ENCODE measurements around the gene EDARADD. TPM values are rescaled to one million over a fixed set of nuclear protein-coding genes. Genes with fewer than 3 reads are reported as not detected.

The EDARADD gene
- total RNA-seq, 1 experiment from 2014 or later = 0.30 TPM

DNA sequence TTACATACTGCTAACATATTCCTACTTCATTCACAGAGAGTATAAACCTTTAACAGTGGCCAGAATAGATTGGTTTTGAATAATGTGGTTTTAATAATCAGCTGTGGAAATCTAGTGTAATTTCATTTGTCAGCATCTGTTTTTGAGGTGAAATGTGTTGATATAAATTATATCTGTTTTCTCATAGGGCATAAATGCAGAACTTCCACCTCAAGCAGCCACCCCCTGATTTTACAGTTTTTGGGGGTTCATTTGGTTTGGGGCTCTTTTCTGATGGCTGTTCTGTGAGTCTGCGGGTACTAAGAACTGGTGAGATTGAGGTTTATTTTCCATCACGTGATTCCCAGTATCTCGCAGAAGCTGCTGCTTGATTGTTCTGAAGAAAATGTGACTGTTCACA lies 23.2 kb downstream of the EDARADD start:
- peaks cover 0 to 4% of the 10 kb centered on the region in 2 experiments; a peak in 1 of 4 replicates for H3K4me1 ChIP-seq (ENCODE audit: control insufficient read depth in 1 of 2, insufficient read depth in 2 of 2, low read length in 2 of 2)
- H4K20me1 ChIP-seq (ENCODE audit: insufficient read depth) = no peaks in the 10 kb centered on the region
- DNase-seq (ENCODE audit: low read depth, low spot score) = no peak
- BruUV-seq (replicated peaks) = no TSS peak
- H3K27ac ChIP-seq (ENCODE audit: low read depth, low read length) = no peak overlapping the region
- H3K79me2 ChIP-seq (ENCODE audit: insufficient read depth, low read length) = no peaks in the 10 kb centered on the region
- H3K9me2 ChIP-seq (ENCODE audit: insufficient read depth) = no peaks in the 10 kb centered on the region
- intact Hi-C loops (cut with micrococcal nuclease) = no loop called here
- TF ChIP-seq YY1 (IDR thresholded peaks at IDR 0.05; ENCODE audit: extremely low read depth, insufficient replicate concordance, low read depth, low read length) (no peak), EZH2 (IDR thresholded peaks at IDR 0.05) (no peak), JUND (IDR thresholded peaks at IDR 0.05) (no peak), SP1 (IDR thresholded peaks at IDR 0.05; ENCODE audit: low read depth) (no peak), CEBPB (IDR thresholded peaks at IDR 0.05; ENCODE audit: low read depth) (no peak), POLR2AphosphoS5 (IDR thresholded peaks at IDR 0.05; ENCODE audit: low read depth, low read length) (no peak), TCF7L2 (IDR thresholded peaks at IDR 0.05; ENCODE audit: borderline replicate concordance, extremely low read depth, insufficient read depth, insufficient read length) (no peak), SRF (IDR thresholded peaks at IDR 0.05; ENCODE audit: low read depth) (no peak), EZH2phosphoT487 (IDR thresholded peaks at IDR 0.05; ENCODE audit: borderline replicate concordance) (no peak), ZNF274 (IDR thresholded peaks at IDR 0.05; ENCODE audit: low read depth, low read length) (no peak), POLR2A (IDR thresholded peaks at IDR 0.05; ENCODE audit: borderline replicate concordance, extremely low read depth, insufficient read depth, insufficient read length) (no peak), CBX3 (IDR thresholded peaks at IDR 0.05; ENCODE audit: low read depth) (no peak), ELF1 (IDR thresholded peaks at IDR 0.05; ENCODE audit: borderline replicate concordance, low read depth) (no peak), SIN3A (IDR thresholded peaks at IDR 0.05; ENCODE audit: low read depth) (no peak)
- TF ChIP-seq, protein P1, sequence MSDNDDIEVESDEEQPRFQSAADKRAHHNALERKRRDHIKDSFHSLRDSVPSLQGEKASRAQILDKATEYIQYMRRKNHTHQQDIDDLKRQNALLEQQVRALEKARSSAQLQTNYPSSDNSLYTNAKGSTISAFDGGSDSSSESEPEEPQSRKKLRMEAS (IDR thresholded peaks at IDR 0.05) = no peak
- TF ChIP-seq, protein P2, sequence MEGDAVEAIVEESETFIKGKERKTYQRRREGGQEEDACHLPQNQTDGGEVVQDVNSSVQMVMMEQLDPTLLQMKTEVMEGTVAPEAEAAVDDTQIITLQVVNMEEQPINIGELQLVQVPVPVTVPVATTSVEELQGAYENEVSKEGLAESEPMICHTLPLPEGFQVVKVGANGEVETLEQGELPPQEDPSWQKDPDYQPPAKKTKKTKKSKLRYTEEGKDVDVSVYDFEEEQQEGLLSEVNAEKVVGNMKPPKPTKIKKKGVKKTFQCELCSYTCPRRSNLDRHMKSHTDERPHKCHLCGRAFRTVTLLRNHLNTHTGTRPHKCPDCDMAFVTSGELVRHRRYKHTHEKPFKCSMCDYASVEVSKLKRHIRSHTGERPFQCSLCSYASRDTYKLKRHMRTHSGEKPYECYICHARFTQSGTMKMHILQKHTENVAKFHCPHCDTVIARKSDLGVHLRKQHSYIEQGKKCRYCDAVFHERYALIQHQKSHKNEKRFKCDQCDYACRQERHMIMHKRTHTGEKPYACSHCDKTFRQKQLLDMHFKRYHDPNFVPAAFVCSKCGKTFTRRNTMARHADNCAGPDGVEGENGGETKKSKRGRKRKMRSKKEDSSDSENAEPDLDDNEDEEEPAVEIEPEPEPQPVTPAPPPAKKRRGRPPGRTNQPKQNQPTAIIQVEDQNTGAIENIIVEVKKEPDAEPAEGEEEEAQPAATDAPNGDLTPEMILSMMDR (IDR thresholded peaks at IDR 0.05 in 2 of 3, conservative IDR thresholded peaks at IDR 0.05 in 1 of 3; ENCODE audit: borderline replicate concordance in 1 of 3, insufficient read depth in 1 of 3, low read depth in 2 of 3, low read length in 2 of 3) = no peak
- TF ChIP-seq, protein P3, sequence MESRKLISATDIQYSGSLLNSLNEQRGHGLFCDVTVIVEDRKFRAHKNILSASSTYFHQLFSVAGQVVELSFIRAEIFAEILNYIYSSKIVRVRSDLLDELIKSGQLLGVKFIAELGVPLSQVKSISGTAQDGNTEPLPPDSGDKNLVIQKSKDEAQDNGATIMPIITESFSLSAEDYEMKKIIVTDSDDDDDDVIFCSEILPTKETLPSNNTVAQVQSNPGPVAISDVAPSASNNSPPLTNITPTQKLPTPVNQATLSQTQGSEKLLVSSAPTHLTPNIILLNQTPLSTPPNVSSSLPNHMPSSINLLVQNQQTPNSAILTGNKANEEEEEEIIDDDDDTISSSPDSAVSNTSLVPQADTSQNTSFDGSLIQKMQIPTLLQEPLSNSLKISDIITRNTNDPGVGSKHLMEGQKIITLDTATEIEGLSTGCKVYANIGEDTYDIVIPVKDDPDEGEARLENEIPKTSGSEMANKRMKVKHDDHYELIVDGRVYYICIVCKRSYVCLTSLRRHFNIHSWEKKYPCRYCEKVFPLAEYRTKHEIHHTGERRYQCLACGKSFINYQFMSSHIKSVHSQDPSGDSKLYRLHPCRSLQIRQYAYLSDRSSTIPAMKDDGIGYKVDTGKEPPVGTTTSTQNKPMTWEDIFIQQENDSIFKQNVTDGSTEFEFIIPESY (IDR thresholded peaks at IDR 0.05; ENCODE audit: extremely low read depth, insufficient replicate concordance, low read length) = no peak
- TF ChIP-seq, protein P4, sequence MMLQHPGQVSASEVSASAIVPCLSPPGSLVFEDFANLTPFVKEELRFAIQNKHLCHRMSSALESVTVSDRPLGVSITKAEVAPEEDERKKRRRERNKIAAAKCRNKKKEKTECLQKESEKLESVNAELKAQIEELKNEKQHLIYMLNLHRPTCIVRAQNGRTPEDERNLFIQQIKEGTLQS (IDR thresholded peaks at IDR 0.05) = no peak
- RAD21 ChIA-PET (ENCODE audit: low non-redundant PET in 1 of 2, low total read pairs in 2 of 2, uncharacterized antibody in 2 of 2, unreplicated experiment in 2 of 2) = no interaction called here
- H3K9ac ChIP-seq (ENCODE audit: low read length) = no peak overlapping the region
- no peaks in the 10 kb centered on the region for H3K9me3 ChIP-seq (ENCODE audit: control insufficient read depth in 1 of 2, insufficient read depth in 1 of 2, low read depth in 1 of 2, low read length in 2 of 2)
- no peak overlapping the region for H3K4me2 ChIP-seq (ENCODE audit: low read length)
- no peak for ATAC-seq
- no peak overlapping the region for H2AFZ ChIP-seq (ENCODE audit: low read depth, low read length, poor library complexity, severe bottlenecking)
- CTCF ChIA-PET = no interaction called here
- no peaks in the 10 kb centered on the region for H3K36me3 ChIP-seq (ENCODE audit: control insufficient read depth in 1 of 2, insufficient read depth in 2 of 2, low read length in 2 of 2)
- POLR2A ChIA-PET = no interaction called here
- H3K27me3 ChIP-seq (ENCODE audit: insufficient read depth, low read length) = peaks cover 4% of the 10 kb centered on the region; the same call in 1 of the 2 replicates
- H3K4me3 ChIP-seq (replicated peaks in 1 of 2; ENCODE audit: low read depth in 1 of 2, low read length in 2 of 2) = no peak overlapping the region

Measured in HCT116 (cell line).